Activated CD4-positive, alpha-beta T cell treated with anti-CD3 and anti-CD28 coated beads for 1 hour (primary cell): ENCODE results near the gene CLDN19.
"Not testable (repeated sequence)": the region's sequence is repeated elsewhere in the genome, so short reads cannot be mapped to it uniquely, and the experiment has no call there.

ENCODE experiments used
- DNase-seq: peaks from one replicate; pipeline ENCODE4 v3.0.0-alpha.2; 2020

Gene CLDN19

DNA sequence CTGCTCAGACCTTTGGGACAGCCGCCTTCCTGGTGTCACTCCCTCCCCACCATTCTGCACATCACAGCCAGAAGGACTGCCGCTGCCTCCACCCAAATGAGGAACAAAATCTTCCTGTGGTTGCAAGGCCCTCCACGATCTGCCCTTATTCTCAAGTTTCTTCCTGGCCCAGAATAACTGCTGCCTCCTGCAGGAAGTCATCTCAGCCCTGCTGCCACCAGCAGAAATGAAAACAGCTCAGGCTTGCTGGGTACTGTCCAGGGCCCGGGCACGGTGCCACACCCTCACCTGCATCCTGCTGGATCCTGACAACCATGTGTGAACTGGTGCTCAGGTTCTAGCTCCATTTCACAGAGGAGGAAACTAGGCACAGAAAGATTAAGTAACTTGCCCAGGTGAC lies 2.8 kb downstream of the CLDN19 start:
- DNase-seq: no peak

DNA sequence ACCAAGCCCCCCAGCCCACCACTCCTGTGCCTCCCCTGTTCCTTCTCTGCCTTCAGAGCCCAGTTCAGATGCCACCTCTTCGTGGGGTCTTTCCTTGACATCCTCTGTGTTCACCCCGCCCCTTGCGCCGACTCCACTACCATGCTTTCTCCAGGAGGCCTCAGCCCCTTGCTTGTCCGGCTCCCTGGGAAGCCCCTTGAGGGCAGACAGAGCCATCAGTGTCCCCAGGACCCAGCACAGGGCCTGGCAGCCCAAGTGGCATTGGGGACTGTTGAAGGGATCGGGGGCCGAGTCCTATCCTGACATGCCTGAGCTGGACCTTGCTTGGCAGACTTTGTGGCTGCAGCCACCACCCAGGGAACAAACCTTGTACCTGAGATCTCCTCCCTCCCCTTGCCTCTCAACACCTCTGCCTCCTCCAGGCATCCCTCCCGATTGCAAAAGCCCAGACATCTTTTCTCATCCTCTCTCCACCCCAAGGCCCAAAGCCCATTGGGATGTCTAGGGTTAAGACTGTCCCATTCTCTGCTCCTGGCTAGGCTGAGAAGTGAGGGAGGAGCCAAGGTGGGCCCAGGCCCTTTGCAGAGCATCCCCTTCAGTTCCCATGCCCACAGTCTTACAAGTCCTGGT lies 3.4 kb downstream of the CLDN19 start:
- DNase-seq: no peak

DNA sequence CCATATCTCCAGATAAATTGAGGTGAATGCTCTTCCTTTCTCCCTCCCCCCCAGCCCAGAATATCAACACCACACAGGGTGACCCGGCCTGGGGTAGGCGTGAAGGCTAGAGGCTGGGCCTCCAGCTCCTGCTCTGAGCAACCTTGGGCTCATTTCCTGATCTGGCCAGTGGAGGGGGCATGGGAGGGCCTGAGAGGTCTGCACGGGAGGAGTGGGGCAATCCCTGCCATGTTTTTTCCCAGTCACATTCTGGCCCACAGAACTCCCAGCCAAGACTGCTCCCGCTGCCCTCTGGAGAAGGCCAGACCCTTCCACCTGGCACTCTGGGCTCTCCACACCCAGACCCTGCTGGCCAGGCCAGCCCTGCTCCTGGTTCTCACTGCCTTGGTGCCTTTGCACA lies 3.9 kb downstream of the CLDN19 start:
- DNase-seq: no peak

DNA sequence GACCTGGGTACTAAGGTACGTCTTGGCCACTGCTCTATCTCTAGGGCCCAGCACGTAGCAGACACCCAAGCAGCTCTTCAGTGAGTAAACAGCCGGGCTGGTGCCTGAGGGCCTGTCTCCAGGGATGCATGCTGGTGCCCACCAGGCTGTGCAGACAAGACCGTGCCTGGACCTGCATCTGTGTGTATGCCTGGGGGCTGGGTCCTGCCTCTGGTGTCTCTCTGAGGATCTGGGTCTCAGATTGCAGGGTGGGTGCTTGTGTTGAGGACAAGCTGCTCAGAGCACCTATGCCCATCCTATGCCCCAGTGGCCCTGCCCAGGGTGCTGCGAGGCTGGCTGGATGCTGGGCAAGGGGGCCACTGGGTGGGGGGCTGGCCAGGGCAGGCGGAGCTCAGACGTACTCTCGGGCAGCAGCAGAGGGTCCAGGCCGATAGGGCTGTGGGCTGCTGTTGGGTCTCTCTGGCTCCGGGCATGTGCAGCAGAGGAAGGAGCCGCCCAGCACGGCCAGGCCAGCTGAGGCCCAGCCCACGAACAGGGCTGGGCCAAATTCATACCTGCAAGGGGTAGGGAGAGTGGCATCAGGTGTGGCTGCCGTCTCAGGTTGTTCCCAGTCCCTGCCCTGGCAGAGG lies 4.4 kb downstream of the CLDN19 start:
- DNase-seq: no peak

DNA sequence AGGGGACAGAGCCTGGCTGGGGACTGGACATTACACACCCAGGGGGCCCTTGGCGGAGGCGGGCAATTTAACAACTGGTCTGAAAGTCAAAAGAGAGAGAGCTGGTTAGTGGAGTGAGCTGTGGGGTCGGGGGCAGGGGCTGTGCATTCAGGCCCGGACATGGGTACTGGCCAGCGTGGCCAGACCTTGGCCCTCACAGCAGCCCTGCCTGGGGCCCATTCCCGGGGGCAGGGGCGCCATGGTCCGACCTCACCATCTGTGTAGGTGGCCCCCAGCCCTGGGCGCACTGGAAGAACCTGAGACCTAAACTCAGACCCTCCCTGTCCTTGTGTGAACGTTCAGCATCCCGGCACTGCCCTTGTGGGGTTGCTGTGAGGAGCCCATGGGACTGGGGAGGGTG lies 5.0 kb downstream of the CLDN19 start:
- DNase-seq: no peak

DNA sequence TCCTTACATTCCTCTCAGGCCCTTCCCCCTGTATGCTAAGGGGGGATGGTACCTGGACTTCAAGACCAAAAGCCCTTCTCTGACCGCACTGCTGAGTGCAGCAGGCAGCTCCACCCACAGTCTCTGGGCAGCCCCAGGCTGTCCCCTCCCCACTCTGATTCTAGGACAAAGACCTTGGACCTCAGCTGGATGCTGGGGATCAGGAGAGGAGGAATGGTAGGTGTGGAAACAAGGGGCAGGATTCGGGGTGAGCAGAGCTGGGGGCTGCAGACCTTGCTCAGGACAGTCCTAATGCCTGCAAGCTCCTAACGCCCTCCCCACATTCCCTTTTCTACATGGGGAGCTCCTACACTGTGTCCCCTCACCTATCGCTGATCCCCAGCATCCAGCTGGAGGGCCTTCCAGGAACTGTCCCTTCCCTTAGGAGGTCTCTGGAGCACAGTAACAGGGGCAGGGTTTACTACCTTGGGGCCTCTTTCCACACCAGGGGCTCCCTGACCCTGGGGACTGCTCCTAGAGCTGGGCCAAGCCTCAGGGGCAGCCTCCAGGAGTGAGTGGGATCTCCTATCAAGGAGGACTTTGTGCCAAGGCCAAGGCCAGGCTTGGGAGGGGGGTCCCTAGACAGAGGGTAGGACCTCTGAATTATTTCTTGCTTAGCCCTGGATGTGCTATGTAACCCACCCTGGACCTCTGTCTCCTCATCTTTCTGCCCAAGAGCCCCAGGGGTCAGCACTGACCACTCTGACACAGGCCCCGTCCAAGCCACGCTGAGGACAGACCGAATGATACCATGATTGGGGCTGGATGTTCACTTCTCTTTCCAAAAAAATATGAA lies 5.6 kb downstream of the CLDN19 start:
- DNase-seq: no peak

DNA sequence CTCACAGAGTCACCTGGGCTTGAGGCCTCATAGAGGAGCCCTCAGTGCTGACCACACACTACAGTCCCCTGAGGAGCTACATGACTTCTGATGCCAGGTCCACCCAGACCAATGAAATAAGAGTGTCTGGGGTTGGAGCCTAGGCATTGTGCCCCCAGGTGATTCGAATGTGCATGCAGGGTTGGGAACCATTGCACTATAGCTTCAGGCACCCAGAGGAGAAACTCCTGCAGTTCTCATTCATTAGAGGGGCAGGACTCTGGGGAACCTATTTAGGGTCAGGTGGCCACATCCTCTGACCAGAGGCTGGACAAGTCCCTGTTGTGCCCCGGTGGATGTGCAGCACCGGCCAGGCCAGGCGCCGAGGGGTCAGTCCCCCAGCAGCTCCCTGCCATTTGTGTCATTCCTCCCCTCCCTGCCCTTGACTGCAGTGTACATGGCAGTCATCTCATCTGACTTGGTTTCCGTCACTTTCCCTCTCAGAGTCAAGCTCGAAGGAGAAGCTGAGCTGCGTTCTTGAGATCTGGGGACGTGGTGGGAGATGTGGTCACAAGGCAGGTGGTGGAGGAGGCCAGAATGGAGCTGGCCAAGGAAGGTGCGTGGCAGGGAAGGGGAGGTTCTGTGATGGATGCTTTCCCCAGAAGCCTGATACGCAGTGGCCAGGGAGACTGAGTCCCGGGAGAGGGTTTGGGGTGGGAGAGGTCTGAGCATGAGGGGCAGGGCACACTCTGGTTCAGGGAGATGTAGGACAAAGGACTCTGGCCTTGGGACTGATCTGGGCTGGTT lies 6.4 kb downstream of the CLDN19 start:
- DNase-seq: no peak

DNA sequence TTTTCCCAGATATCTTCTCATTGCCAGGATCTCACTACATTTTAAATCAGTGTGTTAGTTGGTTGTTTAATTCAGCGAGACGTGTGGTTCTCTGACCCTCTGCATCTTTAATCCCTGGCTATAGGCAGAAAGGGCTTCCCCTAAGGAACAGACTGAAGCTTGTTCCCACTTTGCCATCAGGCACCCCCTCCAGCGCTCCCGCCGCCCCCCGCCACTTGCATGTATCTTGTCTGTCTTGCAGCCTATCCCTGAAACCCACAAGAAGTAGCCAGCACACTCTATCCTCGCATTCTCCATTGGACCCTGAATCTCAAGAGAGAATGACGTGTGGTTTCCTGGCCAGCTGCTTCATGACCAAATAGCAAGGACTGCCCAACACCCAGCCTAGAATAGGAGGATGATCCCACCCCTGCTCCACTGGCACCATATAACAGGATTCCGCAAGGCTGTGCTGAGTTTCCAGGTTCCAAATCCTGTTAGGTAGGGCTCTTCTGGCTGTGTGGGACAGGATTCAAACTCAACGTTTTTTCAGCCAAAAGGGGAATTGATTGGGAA lies 7.8 kb downstream of the CLDN19 start:
- DNase-seq: no peak

DNA sequence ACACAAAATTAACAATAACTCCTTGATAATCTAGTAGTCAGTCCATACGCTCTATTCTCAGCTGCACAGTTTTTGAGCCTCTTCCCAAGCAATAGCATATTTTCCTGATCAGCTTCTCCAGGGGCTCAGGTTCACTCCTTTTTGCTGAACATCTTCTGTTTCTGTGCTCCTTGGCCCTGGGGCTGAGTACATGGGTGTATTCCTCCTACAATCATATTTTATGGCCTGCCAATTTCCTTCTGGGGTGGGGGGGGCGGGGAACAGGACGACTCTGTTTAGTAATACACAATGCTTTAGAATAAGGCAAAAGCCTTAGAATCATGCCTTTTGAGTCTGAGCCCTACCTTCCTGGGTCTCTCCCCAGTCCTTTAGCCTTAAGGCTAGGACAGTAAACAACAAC lies 8.5 kb downstream of the CLDN19 start:
- no peak for DNase-seq

DNA sequence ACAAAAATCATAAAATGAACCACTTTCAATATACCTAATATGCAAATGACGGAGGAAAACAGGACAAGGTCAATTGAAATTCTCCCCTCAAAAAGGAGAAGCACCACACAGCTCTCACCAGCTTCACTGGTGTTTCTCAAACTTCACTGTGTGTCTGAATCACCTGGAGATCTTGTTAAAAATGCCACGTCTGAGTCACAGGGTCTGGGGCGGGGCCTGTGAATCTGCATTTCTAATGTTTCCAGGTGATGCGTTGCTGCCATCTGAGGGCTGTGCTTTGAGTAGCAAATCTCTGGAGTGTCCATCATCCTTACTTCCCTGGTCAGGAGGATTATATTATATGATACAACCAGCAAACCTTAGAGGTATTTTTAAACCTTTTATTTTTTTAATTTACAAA lies 9.0 kb downstream of the CLDN19 start:
- DNase-seq: no peak

DNA sequence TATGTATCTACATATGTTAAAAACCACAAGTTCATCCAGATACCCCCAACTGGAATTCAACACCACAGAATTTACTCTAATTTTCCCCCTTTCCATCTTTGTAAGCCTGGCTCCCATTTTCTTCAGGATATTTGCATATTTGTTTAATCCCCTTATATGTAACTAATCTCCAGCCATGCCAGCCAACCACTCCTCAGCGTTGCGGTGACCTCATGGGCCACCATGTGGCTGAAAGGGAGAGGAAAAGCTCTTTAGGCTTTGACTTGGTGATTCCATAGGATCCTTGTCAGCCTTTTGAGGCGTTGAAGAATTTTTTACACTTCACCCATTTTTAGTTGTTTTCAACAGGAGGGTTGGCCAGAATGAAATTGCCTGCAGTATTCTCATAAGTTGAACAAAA lies 10.0 kb downstream of the CLDN19 start:
- DNase-seq: no peak

DNA sequence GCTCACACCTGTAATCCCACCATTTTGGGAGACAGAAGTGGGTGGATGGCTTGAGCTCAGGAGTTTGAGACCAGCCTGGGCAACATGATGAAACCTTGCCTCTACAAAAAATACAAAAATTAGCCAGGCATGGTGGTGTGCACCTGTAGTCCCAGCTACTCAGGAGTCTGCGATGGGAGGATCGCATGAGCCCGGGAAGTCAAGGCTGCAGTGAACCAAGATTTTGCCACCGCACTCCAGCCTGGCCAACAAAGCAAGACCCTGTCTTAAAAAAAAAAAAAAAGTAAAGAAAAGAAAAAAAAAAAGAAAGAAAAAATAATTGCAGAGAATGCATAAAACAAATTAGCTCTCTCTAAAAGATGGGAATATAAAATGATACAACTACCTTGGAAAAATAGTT lies 14.2 kb downstream of the CLDN19 start:
- DNase-seq: not testable (repeated sequence)

DNA sequence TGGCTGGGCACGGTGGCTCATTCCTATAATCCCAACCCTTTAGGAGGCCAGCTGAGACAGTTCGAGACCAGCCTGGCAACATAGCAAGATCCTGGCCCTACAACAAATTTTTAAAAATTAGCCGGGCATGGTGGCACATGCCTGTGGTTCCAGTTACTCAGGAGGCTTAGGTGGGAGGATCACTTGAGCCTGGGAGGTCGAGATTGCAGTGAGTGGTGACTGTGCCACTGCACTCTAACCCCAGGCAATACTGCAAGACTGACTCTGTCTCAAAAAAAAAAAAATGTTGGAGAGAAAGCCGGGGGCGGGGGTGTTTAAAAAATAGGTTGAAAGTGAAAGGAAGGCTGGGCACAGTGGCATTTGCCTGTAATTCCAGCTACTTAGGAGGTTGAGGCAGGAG lies 16.5 kb downstream of the CLDN19 start:
- DNase-seq: no peak

DNA sequence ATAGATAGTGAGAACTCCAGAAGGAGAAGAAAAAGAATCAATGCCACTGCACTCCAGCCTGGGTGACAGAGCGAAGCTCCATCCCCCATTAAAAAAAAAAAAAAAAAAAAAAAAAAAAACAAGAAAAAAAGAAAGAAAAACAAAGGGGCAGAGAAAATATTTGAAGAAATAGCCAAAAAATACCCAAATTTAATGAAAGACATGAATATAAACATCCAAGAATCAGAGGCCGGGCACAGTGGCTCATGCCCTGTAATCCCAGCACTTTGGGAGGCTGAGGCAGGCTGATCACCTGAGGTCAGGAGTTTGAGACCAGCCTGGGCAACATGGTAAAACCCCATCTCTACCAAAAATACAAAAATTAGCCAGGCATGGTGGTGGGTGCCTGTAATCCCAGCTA lies 17.6 kb downstream of the CLDN19 start:
- DNase-seq: not testable (repeated sequence)

DNA sequence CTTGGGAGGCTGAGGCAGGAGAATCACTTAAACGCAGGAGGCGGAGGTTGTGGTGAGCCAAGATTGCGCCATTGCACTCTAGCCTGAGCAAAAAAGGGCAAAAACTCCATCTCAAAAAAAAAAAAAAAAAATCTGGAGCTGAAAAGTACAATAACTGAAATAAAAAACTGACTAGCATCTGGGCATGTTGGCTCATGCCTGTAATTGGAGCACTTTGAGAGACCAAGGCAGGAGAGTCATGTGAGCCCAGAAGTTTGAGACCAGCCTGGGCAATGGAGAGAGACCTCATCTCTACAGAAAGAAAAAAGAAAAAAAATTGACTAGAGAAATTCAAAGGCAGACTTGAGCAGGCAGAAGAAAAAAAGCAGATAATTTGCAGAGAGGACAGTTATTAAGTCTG lies 18.1 kb downstream of the CLDN19 start:
- no peak for DNase-seq

DNA sequence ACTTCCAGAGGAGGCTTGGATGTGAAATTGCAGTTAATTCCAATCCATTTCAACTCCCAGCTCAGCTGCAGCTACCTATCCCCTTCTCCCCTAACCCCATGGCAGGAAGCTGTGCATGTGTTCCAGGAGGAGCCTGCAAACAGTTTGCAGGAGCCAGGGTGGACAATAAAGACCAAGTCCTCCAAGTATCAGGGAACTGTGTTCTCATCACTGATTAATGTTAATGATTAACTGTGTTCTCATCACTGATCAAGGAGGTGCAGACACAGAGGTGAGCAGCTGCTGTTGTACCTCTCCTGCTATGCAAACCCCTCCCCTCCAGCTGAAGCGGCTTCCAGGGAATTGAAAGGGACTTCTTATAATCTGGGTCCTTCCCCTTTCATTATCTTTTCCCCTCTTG lies 19.2 kb downstream of the CLDN19 start:
- DNase-seq: no peak

DNA sequence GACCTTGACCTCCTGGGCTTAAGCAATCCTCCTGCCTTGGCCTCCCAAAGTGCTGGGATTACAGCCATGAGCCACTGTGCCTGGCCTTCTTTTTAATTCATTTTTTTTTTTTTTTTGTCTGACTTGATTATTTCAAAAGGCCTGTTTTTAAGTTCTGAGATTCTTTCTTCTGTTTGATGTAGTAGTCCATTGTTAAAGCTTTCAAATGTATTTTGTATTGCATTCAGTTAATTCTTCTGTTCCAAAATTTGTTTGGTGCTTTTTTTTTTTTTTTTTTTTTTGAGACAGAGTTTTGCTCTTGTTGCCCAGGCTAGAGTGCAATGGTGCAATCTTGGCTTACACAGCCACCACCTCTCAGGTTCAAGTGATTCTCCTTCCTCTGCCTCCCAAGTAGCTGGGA lies 25.6 kb downstream of the CLDN19 start:
- DNase-seq: not testable (repeated sequence)

DNA sequence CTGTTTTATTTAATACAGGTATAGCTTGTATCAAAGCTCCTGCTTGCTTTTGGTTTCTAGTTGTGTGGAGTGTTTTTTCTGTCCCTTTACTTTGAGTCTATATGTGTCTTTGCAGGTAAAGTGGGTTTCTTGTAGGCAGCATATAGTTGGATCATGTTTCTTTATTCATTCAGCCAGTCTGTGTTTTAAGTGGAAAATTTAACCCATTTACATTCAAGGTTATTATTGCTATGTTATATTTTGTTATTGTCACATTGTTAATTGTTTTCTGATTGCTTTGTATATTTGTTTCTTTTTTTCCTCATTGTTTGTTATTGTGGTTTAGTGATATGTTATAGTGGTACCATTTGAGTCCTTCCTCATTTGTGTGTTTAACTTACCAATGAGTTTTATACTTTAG lies 26.7 kb downstream of the CLDN19 start:
- no peak for DNase-seq

DNA sequence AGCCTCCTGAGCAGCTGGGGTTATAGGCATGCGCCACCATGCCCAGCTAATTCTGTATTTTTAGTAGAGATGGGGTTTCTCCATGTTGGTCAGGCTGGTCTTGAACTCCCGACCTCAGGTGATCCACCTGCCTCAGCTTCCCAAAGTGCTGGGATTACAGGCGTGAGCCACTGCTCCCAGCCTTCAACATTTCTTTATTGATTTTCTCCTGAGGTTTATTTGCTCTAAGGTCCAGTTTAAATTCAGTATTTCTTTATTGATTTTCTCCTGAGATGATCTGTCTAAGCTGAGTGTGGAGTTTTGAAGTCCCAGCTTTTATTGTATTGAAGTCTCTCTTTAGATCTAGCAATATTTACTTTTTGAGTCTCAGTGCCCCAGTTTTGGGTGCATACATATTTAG lies 27.2 kb downstream of the CLDN19 start:
- not testable (repeated sequence) for DNase-seq

DNA sequence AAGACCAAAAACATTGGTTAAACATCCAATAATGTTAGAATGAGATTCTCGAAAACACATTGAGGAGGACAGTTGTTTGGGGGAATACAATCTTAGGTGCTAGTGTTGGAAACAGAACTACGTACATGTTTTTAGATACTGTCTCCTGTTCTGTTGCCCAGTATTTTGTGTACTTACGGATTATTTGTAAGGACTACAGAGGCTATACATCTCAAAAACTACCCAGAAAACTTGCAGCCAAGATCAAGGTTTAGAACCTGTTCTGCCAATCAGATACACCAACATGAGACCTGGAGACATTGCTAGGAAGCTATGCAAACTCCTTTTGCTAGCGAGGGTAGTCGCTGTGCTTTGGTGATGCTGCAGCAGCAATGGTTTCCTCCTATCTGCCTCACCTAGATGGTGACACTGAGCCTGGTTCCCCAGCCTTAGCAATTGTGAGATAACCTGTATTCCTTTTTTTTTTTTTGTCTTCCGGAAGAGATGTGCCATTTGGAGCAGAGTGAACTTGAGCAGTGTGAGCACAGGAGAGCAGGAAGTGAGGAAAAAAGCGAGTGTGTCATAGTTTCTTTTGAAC lies 36.1 kb downstream of the CLDN19 start:
- DNase-seq: no peak

DNA sequence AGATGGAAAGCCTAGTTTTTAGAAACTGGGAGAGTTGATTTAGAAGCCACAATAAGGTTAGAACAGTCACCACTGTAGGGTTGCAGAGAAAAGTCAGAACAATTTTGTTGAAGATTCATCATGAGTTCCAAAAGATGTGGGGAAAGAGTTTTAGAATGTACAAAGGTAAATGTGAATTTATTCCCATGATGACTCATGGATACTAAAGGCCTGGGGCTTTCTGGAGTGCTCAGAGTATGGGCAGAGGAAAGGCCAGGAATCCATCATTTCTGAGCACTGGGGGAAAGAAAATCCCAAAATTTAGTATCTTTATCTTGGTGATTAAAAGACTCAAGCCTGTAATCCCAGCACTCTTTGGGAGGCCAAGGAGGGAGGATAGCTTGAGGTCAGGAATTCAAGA lies 40.0 kb downstream of the CLDN19 start:
- no peak for DNase-seq

DNA sequence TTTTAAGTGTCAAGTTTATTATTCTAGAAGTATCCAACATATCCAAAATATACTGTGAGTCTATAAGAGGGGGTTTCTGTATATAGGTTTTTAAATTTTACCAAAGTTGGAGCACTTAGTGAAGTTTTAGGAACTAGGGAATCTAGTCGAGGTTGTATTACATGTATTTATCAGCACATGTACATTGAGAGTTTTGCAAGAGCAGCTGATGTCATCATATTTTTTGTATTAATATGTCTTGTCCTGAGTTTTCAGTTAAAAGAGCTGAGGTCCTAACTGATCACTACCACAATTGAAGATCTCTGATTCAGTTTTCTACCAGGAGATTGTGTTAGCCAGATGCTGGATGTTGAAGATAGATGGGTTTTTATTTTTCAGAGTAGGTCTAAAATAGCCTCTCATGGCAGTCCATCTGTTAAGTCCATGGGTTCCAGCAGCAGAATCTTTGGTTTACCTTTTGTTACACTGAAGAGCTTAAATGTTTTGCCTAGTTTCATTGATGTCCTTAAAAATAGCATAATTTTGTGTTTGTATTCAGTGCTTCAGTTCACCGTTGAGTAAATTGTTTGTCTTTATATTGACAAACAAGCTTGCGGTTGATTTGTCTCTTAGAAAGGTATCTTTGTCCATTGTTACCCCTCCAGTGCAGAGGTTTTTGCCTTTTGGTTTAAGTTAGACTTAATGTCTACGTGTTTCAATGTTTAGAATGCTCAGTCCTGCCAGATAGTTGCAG lies 41.8 kb downstream of the CLDN19 start:
- DNase-seq: no peak
